ENCODE data around the gene SLC35A4.
A peak's percentile ranks its signal among the peaks of the same experiment; 100 is the strongest.

The SLC35A4 gene

GRCh38 chr5:140567871-140568270, 3.2 kb downstream of the SLC35A4 start:
- no peak overlapping the region for H3K4me2 ChIP-seq (ENCODE audit: low read length)
- peaks cover 33% of the 10 kb centered on the region for H3K4me1 ChIP-seq (ENCODE audit: insufficient read depth, low read length, severe bottlenecking)
- H4K20me1 ChIP-seq (ENCODE audit: insufficient read depth, low read length) = no peaks in the 10 kb centered on the region
- TF ChIP-seq CTCF (IDR thresholded peaks at IDR 0.05; ENCODE audit: low read length) (no peak), EZH2 (IDR thresholded peaks at IDR 0.05; ENCODE audit: borderline replicate concordance, low read length) (no peak)
- H3K4me3 ChIP-seq (ENCODE audit: low read depth, low read length, poor library complexity, severe bottlenecking) = no peak overlapping the region
- no peak overlapping the region for H3K27ac ChIP-seq (ENCODE audit: low read depth, low read length, poor library complexity, severe bottlenecking)
- no peak overlapping the region for H2AFZ ChIP-seq (ENCODE audit: low read length)
- H3K9me3 ChIP-seq (ENCODE audit: low read length) = no peaks in the 10 kb centered on the region
- H3K9ac ChIP-seq (ENCODE audit: low read length) = no peak overlapping the region
- H3F3A ChIP-seq (ENCODE audit: insufficient read depth, low read length) = no peaks in the 10 kb centered on the region
- no peaks in the 10 kb centered on the region for H3K79me2 ChIP-seq (ENCODE audit: insufficient read depth, low read length)
- H3K27me3 ChIP-seq (ENCODE audit: insufficient read depth, low read length) = no peaks in the 10 kb centered on the region
- no peaks in the 10 kb centered on the region for H3K9me2 ChIP-seq (ENCODE audit: low read depth, low read length)
- H3K36me3 ChIP-seq (ENCODE audit: insufficient read depth, low read length) = peaks cover 33% of the 10 kb centered on the region

DNA sequence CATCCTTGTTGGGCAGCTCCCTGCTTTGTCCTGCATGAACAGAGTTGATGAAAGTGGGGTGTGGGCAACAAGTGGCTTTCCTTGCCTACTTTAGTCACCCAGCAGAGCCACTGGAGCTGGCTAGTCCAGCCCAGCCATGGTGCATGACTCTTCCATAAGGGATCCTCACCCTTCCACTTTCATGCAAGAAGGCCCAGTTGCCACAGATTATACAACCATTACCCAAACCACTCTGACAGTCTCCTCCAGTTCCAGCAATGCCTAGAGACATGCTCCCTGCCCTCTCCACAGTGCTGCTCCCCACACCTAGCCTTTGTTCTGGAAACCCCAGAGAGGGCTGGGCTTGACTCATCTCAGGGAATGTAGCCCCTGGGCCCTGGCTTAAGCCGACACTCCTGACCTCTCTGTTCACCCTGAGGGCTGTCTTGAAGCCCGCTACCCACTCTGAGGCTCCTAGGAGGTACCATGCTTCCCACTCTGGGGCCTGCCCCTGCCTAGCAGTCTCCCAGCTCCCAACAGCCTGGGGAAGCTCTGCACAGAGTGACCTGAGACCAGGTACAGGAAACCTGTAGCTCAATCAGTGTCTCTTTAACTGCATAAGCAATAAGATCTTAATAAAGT, 3.9 kb downstream of the SLC35A4 start:
- Histone ChIP-seq H3K79me2 (ENCODE audit: insufficient read depth, low read length) (no peaks in the 10 kb centered on the region), H3K27me3 (ENCODE audit: insufficient read depth, low read length) (no peaks in the 10 kb centered on the region), H3K4me1 (ENCODE audit: insufficient read depth, low read length, severe bottlenecking) (peaks cover 29% of the 10 kb centered on the region), H3K4me3 (ENCODE audit: low read depth, low read length, poor library complexity, severe bottlenecking) (no peak overlapping the region), H3F3A (ENCODE audit: insufficient read depth, low read length) (no peaks in the 10 kb centered on the region), H2AFZ (ENCODE audit: low read length) (no peak overlapping the region), H3K36me3 (ENCODE audit: insufficient read depth, low read length) (peaks cover 33% of the 10 kb centered on the region), H4K20me1 (ENCODE audit: insufficient read depth, low read length) (no peaks in the 10 kb centered on the region), H3K4me2 (ENCODE audit: low read length) (0 out of 2 replicates have a peak overlapping the region, but pooled peaks have one; percentile 11), H3K27ac (ENCODE audit: low read depth, low read length, poor library complexity, severe bottlenecking) (no peak overlapping the region), H3K9ac (ENCODE audit: low read length) (no peak overlapping the region), H3K9me2 (ENCODE audit: low read depth, low read length) (no peaks in the 10 kb centered on the region), H3K9me3 (ENCODE audit: low read length) (no peaks in the 10 kb centered on the region)
- TF ChIP-seq EZH2 (IDR thresholded peaks at IDR 0.05; ENCODE audit: borderline replicate concordance, low read length) = no peak
- no peak for TF ChIP-seq CTCF (IDR thresholded peaks at IDR 0.05; ENCODE audit: low read length)

GRCh38 chr5:140569197-140569596, 4.6 kb downstream of the SLC35A4 start:
- H3K9ac ChIP-seq (ENCODE audit: low read length) = no peak overlapping the region
- H3F3A ChIP-seq (ENCODE audit: insufficient read depth, low read length) = no peaks in the 10 kb centered on the region
- no peaks in the 10 kb centered on the region for H3K79me2 ChIP-seq (ENCODE audit: insufficient read depth, low read length)
- peaks cover 24% of the 10 kb centered on the region for H3K4me1 ChIP-seq (ENCODE audit: insufficient read depth, low read length, severe bottlenecking)
- H3K4me3 ChIP-seq (ENCODE audit: low read depth, low read length, poor library complexity, severe bottlenecking) = no peak overlapping the region
- no peak overlapping the region for H2AFZ ChIP-seq (ENCODE audit: low read length)
- peaks cover 33% of the 10 kb centered on the region for H3K36me3 ChIP-seq (ENCODE audit: insufficient read depth, low read length)
- H3K27ac ChIP-seq (ENCODE audit: low read depth, low read length, poor library complexity, severe bottlenecking) = no peak overlapping the region
- H3K4me2 ChIP-seq (ENCODE audit: low read length) = 0 out of 2 replicates have a peak overlapping the region, but pooled peaks have one; percentile 11
- H3K27me3 ChIP-seq (ENCODE audit: insufficient read depth, low read length) = no peaks in the 10 kb centered on the region
- no peaks in the 10 kb centered on the region for H4K20me1 ChIP-seq (ENCODE audit: insufficient read depth, low read length)
- no peaks in the 10 kb centered on the region for H3K9me2 ChIP-seq (ENCODE audit: low read depth, low read length)
- no peak for TF ChIP-seq EZH2 (IDR thresholded peaks at IDR 0.05; ENCODE audit: borderline replicate concordance, low read length)
- no peak for TF ChIP-seq CTCF (IDR thresholded peaks at IDR 0.05; ENCODE audit: low read length)
- H3K9me3 ChIP-seq (ENCODE audit: low read length) = no peaks in the 10 kb centered on the region
